ENCODE measurements around the gene LBX1. TPM values are rescaled to one million over a fixed set of nuclear protein-coding genes. Genes with fewer than 3 reads are reported as not detected.

LBX1 gene
- total RNA-seq (2014; rRNA removed; shearing (Covaris generic); ENCODE audit: low replicate concordance) = not detected in 2 replicates

- H3K27me3 ChIP-seq (ENCODE audit: low read length) = no peaks in the 10 kb centered on the region
- DNase-seq = no peak
- H3K79me2 ChIP-seq (ENCODE audit: low read length) = no peaks in the 10 kb centered on the region
- no peaks in the 10 kb centered on the region for H3K9me2 ChIP-seq (replicated peaks; ENCODE audit: insufficient read depth, low read length)
- H3K4me1 ChIP-seq (ENCODE audit: low read length) = no peaks in the 10 kb centered on the region
- H3K27ac ChIP-seq (ENCODE audit: low read length) = no peak within 1 kb of the TSS
- H3K9ac ChIP-seq (ENCODE audit: low read length) = no peak within 1 kb of the TSS
- H4K20me1 ChIP-seq (ENCODE audit: insufficient read depth, low read depth, low read length) = no peaks in the 10 kb centered on the region
- no peak within 1 kb of the TSS for H3K4me3 ChIP-seq (ENCODE audit: low read length)
- H3K36me3 ChIP-seq (ENCODE audit: insufficient read depth, low read length) = no peaks in the 10 kb centered on the region
- no peak within 1 kb of the TSS for H2AFZ ChIP-seq (ENCODE audit: low read length)
- no peaks in the 10 kb centered on the region for H3K9me3 ChIP-seq (ENCODE audit: low read length)
- H3K4me2 ChIP-seq (ENCODE audit: low read depth, low read length, poor library complexity, severe bottlenecking) = no peak within 1 kb of the TSS
Measured at GRCh38 chr10:101229266-101230182, at the start of gene LBX1. LBX1 (minus strand) TSS chr10:101229463; CDS start chr10:101228815, 648 bp downstream.

DNA sequence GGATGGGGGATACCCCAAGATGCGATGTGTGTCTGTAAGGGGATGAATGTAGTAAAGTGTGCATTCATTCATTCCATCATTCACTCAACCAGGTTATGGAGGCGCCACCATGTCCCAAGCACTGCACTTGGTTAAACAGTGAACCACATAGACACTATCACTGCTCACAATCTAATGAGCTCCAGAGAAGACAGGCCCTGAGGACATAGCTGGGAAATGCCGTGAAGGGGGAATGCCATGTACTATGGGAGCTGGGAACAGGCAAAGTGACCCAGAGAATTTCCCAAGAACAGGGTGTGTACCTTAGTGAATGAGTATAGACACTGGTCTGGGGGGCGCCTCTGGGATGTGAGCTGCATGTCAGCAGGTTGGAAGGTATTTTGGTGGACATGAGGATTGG is 44.5 kb upstream of the LBX1 start:
- Histone ChIP-seq H3K79me2 (ENCODE audit: low read length) (no peaks in the 10 kb centered on the region), H3K9me2 (replicated peaks; ENCODE audit: insufficient read depth, low read length) (no peaks in the 10 kb centered on the region), H3K27me3 (ENCODE audit: low read length) (no peaks in the 10 kb centered on the region), H3K4me3 (ENCODE audit: low read length) (no peak overlapping the region), H3K36me3 (ENCODE audit: insufficient read depth, low read length) (no peaks in the 10 kb centered on the region), H2AFZ (ENCODE audit: low read length) (no peak overlapping the region), H3K4me2 (ENCODE audit: low read depth, low read length, poor library complexity, severe bottlenecking) (no peak overlapping the region), H3K9ac (ENCODE audit: low read length) (no peak overlapping the region), H3K9me3 (ENCODE audit: low read length) (no peaks in the 10 kb centered on the region), H3K4me1 (ENCODE audit: low read length) (no peaks in the 10 kb centered on the region), H3K27ac (ENCODE audit: low read length) (no peak overlapping the region), H4K20me1 (ENCODE audit: insufficient read depth, low read depth, low read length) (no peaks in the 10 kb centered on the region)
- no peak for DNase-seq

GRCh38 chr10:101273330-101273729 is 44.1 kb upstream of the LBX1 start:
- Histone ChIP-seq H4K20me1 (ENCODE audit: insufficient read depth, low read depth, low read length) (no peaks in the 10 kb centered on the region), H3K27me3 (ENCODE audit: low read length) (no peaks in the 10 kb centered on the region), H2AFZ (ENCODE audit: low read length) (no peak overlapping the region), H3K9me2 (replicated peaks; ENCODE audit: insufficient read depth, low read length) (no peaks in the 10 kb centered on the region), H3K36me3 (ENCODE audit: insufficient read depth, low read length) (no peaks in the 10 kb centered on the region), H3K9me3 (ENCODE audit: low read length) (no peaks in the 10 kb centered on the region), H3K9ac (ENCODE audit: low read length) (no peak overlapping the region), H3K4me2 (ENCODE audit: low read depth, low read length, poor library complexity, severe bottlenecking) (no peak overlapping the region), H3K4me1 (ENCODE audit: low read length) (no peaks in the 10 kb centered on the region), H3K27ac (ENCODE audit: low read length) (no peak overlapping the region), H3K79me2 (ENCODE audit: low read length) (no peaks in the 10 kb centered on the region), H3K4me3 (ENCODE audit: low read length) (no peak overlapping the region)
- no peak for DNase-seq

DNA sequence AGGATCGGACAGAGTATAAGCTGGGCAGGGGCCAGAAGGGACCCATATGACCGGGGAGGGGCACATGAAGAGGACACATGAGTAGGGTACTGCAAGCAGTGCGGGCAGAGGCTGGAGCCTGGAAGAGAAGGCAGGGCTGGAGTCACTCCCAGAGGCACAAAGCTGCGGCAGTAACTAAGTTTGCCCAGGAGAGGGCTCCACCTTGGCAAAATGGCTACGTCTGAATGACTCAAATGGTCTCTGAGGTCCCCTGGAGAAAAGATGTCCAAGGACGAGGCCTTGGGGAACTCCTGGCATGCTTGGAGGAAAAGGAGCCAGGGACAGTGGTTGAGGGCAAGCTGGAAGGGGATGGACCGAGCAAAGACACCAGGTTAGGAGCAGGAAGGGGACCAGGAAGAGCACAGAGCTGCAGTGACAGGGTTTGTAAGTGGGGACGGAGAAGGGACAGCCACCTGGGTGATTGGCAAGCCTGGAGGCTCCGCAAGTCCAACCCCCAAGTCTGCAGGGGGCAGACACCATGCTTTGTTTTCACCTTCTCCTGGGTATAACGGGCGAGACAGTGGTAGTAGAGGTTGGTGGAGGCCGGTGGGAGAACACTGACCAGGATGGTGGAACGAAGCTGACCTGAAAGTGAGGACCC is 43.1 kb upstream of the LBX1 start:
- no peaks in the 10 kb centered on the region for H4K20me1 ChIP-seq (ENCODE audit: insufficient read depth, low read depth, low read length)
- H3K9me3 ChIP-seq (ENCODE audit: low read length) = no peaks in the 10 kb centered on the region
- H3K79me2 ChIP-seq (ENCODE audit: low read length) = no peaks in the 10 kb centered on the region
- DNase-seq = peak; percentile 72
- no peak overlapping the region for H3K4me2 ChIP-seq (ENCODE audit: low read depth, low read length, poor library complexity, severe bottlenecking)
- no peak overlapping the region for H3K27ac ChIP-seq (ENCODE audit: low read length)
- no peak overlapping the region for H3K4me3 ChIP-seq (ENCODE audit: low read length)
- no peak overlapping the region for H2AFZ ChIP-seq (ENCODE audit: low read length)
- H3K9me2 ChIP-seq (replicated peaks; ENCODE audit: insufficient read depth, low read length) = no peaks in the 10 kb centered on the region
- no peaks in the 10 kb centered on the region for H3K36me3 ChIP-seq (ENCODE audit: insufficient read depth, low read length)
- no peaks in the 10 kb centered on the region for H3K4me1 ChIP-seq (ENCODE audit: low read length)
- H3K9ac ChIP-seq (ENCODE audit: low read length) = no peak overlapping the region
- no peaks in the 10 kb centered on the region for H3K27me3 ChIP-seq (ENCODE audit: low read length)

- Histone ChIP-seq H3K27ac (ENCODE audit: low read length) (no peak overlapping the region), H3K36me3 (ENCODE audit: insufficient read depth, low read length) (no peaks in the 10 kb centered on the region), H3K79me2 (ENCODE audit: low read length) (no peaks in the 10 kb centered on the region), H3K27me3 (ENCODE audit: low read length) (no peaks in the 10 kb centered on the region), H2AFZ (ENCODE audit: low read length) (no peak overlapping the region), H3K9me3 (ENCODE audit: low read length) (no peaks in the 10 kb centered on the region), H3K9me2 (replicated peaks; ENCODE audit: insufficient read depth, low read length) (no peaks in the 10 kb centered on the region), H4K20me1 (ENCODE audit: insufficient read depth, low read depth, low read length) (no peaks in the 10 kb centered on the region), H3K4me3 (ENCODE audit: low read length) (no peak overlapping the region), H3K9ac (ENCODE audit: low read length) (no peak overlapping the region), H3K4me1 (ENCODE audit: low read length) (no peaks in the 10 kb centered on the region), H3K4me2 (ENCODE audit: low read depth, low read length, poor library complexity, severe bottlenecking) (no peak overlapping the region)
- no peak for DNase-seq
Measured at GRCh38 chr10:101270763-101271162, 41.5 kb upstream of the LBX1 start.

GRCh38 chr10:101267776-101268175 is 38.5 kb upstream of the LBX1 start:
- no peaks in the 10 kb centered on the region for H3K27me3 ChIP-seq (ENCODE audit: low read length)
- H3K4me2 ChIP-seq (ENCODE audit: low read depth, low read length, poor library complexity, severe bottlenecking) = no peak overlapping the region
- H3K9ac ChIP-seq (ENCODE audit: low read length) = no peak overlapping the region
- no peak overlapping the region for H3K4me3 ChIP-seq (ENCODE audit: low read length)
- H3K79me2 ChIP-seq (ENCODE audit: low read length) = no peaks in the 10 kb centered on the region
- H3K4me1 ChIP-seq (ENCODE audit: low read length) = no peaks in the 10 kb centered on the region
- H3K9me2 ChIP-seq (replicated peaks; ENCODE audit: insufficient read depth, low read length) = no peaks in the 10 kb centered on the region
- H3K36me3 ChIP-seq (ENCODE audit: insufficient read depth, low read length) = no peaks in the 10 kb centered on the region
- no peak overlapping the region for H3K27ac ChIP-seq (ENCODE audit: low read length)
- H3K9me3 ChIP-seq (ENCODE audit: low read length) = no peaks in the 10 kb centered on the region
- no peak for DNase-seq
- H2AFZ ChIP-seq (ENCODE audit: low read length) = no peak overlapping the region
- H4K20me1 ChIP-seq (ENCODE audit: insufficient read depth, low read depth, low read length) = no peaks in the 10 kb centered on the region

- H2AFZ ChIP-seq (ENCODE audit: low read length) = no peak overlapping the region
- H3K9me3 ChIP-seq (ENCODE audit: low read length) = no peaks in the 10 kb centered on the region
- no peaks in the 10 kb centered on the region for H3K36me3 ChIP-seq (ENCODE audit: insufficient read depth, low read length)
Measured at GRCh38 chr10:101267290-101267680, 38.0 kb upstream of the LBX1 start.

More at GRCh38 chr10:101267290-101267680, 38.0 kb upstream of the LBX1 start:
- H3K27ac ChIP-seq (ENCODE audit: low read length) = no peak overlapping the region
- no peak overlapping the region for H3K4me3 ChIP-seq (ENCODE audit: low read length)
- H3K27me3 ChIP-seq (ENCODE audit: low read length) = no peaks in the 10 kb centered on the region
- no peaks in the 10 kb centered on the region for H4K20me1 ChIP-seq (ENCODE audit: insufficient read depth, low read depth, low read length)
- no peak overlapping the region for H3K4me2 ChIP-seq (ENCODE audit: low read depth, low read length, poor library complexity, severe bottlenecking)
- DNase-seq = no peak
- no peak overlapping the region for H3K9ac ChIP-seq (ENCODE audit: low read length)
- no peaks in the 10 kb centered on the region for H3K9me2 ChIP-seq (replicated peaks; ENCODE audit: insufficient read depth, low read length)
- no peaks in the 10 kb centered on the region for H3K79me2 ChIP-seq (ENCODE audit: low read length)
- no peaks in the 10 kb centered on the region for H3K4me1 ChIP-seq (ENCODE audit: low read length)
